HAP-1 (cell line): ENCODE measurements around the gene ZSCAN5A.
"Not testable (repeated sequence)": the region's sequence is repeated elsewhere in the genome, so short reads cannot be mapped to it uniquely, and the experiment has no call there.

Experiments
- DNase-seq, 2 experiments: peaks; one replicate each; pipeline ENCODE4 v3.0.0-alpha.2; 2016 to 2020; ENCODE audit warnings: low spot score in 2 of 2
- H3K27me3 ChIP-seq: fragments of 250-450 bp; sonication (Bioruptor Pico); 2 replicates; pipeline ENCODE4 v1.5.1; 2020; ENCODE audit warnings: low read depth, mild to moderate bottlenecking, moderate library complexity
- H3K36me3 ChIP-seq: fragments of 250-450 bp; sonication (Bioruptor Pico); replicated peaks from 2 replicates; pipeline ENCODE4 v1.5.1; 2020; ENCODE audit warnings: mild to moderate bottlenecking
- H3K4me1 ChIP-seq: fragments of 250-450 bp; sonication (Bioruptor Pico); 2 replicates; pipeline ENCODE4 v1.5.1; 2020; ENCODE audit warnings: mild to moderate bottlenecking
- H3K4me3 ChIP-seq: fragments of 250-450 bp; sonication (Bioruptor Pico); 2 replicates; pipeline ENCODE4 v1.5.1; 2020; ENCODE audit warnings: mild to moderate bottlenecking, moderate library complexity
- H3K9me3 ChIP-seq: fragments of 250-450 bp; sonication (Bioruptor Pico); 2 replicates; pipeline ENCODE4 v1.5.1; 2020; ENCODE audit warnings: mild to moderate bottlenecking, moderate library complexity
- in situ Hi-C: fragments of 300-500 bp; cut with MboI; formaldehyde crosslinking; loops from 3 replicates; pipeline ENCODE4 v1.14.3; 2020; ENCODE audit warnings: low sequenced_read_pairs, inconsistent platforms, mixed read lengths

Gene ZSCAN5A

GRCh38 chr19:56193981-56194640, 120.5 kb downstream of the ZSCAN5A start:
- Histone ChIP-seq H3K4me1 (no peaks in the 10 kb centered on the region), H3K36me3 (no peaks in the 10 kb centered on the region), H3K9me3 (no peaks in the 10 kb centered on the region), H3K4me3 (no peak overlapping the region), H3K27me3 (no peaks in the 10 kb centered on the region)
- no peak for DNase-seq
- in situ Hi-C loops, result no loop called here

GRCh38 chr19:56191711-56192110, 122.9 kb downstream of the ZSCAN5A start:
- DNase-seq, result no peak
- H3K27me3 ChIP-seq, result no peaks in the 10 kb centered on the region
- in situ Hi-C loops, result no loop called here
- no peaks in the 10 kb centered on the region for H3K36me3 ChIP-seq
- no peak overlapping the region for H3K4me3 ChIP-seq
- no peaks in the 10 kb centered on the region for H3K9me3 ChIP-seq
- no peaks in the 10 kb centered on the region for H3K4me1 ChIP-seq

DNA sequence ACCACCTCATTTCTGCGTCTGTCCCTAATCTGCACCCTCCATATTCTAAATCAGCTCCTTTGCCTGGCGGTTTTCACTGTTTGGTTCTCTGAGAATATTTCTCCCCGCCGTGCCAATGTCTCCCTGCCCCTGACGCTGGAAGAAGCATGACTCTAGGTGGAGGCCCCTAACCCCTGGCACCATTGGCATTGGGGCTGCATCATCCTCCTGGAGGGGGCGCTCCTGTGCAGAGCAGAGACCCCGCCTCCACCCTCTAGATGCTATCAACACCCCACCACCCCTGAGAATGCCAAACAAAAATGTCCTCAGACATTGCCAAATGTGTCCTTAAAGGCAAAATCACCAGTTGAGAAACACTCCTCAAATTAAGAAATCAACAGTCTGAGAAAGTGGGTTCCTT, 123.5 kb downstream of the ZSCAN5A start:
- in situ Hi-C loops, result no loop called here
- Histone ChIP-seq H3K9me3 (no peaks in the 10 kb centered on the region), H3K4me3 (no peak overlapping the region), H3K36me3 (no peaks in the 10 kb centered on the region), H3K27me3 (no peaks in the 10 kb centered on the region), H3K4me1 (no peaks in the 10 kb centered on the region)
- no peak for DNase-seq

DNA sequence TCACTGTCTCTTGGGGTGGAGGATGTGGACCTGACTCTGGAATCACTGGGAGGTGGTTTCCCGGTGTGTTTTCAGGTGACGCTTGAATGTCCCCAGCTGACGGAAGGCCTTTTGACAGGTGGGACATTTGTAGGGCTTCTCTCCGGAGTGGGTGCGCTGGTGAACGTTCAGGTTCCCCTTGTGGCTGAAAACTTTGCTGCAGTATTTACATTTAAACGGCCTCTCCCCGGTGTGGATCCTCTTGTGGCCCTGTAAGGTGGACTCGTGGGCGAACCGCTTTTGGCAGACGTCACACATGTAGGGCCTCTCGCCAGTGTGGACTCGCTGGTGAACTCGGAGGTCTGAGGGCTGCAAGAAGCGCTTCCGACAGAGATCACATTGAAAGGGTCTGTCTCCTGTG, 124.9 kb downstream of the ZSCAN5A start:
- Histone ChIP-seq H3K4me3 (no peak overlapping the region), H3K4me1 (no peaks in the 10 kb centered on the region), H3K36me3 (no peaks in the 10 kb centered on the region), H3K9me3 (no peaks in the 10 kb centered on the region), H3K27me3 (no peaks in the 10 kb centered on the region)
- DNase-seq, result no peak
- in situ Hi-C loops, result no loop called here

GRCh38 chr19:56177564-56178243, 136.9 kb downstream of the ZSCAN5A start:
- DNase-seq, result no peak
- in situ Hi-C loops, result loop anchor here (10.0 kb wide), 1 partner anchor 103 kb away; no protein-coding TSS in a partner anchor
- H3K36me3 ChIP-seq, result no peaks in the 10 kb centered on the region
- no peaks in the 10 kb centered on the region for H3K9me3 ChIP-seq
- no peak overlapping the region for H3K4me3 ChIP-seq
- no peaks in the 10 kb centered on the region for H3K4me1 ChIP-seq
- H3K27me3 ChIP-seq, result no peaks in the 10 kb centered on the region

DNA sequence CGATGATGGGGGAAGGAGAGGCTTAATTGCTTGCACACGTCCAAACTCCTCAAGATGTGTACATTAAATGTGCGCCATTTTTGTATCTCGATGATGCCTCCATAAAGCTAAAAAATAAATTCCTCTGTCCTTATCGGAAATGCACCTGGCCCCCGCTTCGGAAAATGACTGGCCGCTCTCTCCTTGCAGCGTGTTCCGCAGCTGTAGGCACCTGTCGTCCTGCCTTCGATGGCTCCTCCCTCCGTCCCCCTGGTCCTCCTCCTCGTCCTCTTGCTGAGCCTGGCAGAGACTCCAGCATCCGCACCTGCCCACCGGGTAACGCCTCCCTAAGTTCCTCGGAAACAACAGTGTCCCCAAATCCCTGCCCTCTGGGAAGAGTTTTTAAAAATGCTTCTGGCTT, 137.8 kb downstream of the ZSCAN5A start:
- Histone ChIP-seq H3K4me1 (no peaks in the 10 kb centered on the region), H3K36me3 (no peaks in the 10 kb centered on the region), H3K27me3 (no peaks in the 10 kb centered on the region), H3K9me3 (no peaks in the 10 kb centered on the region), H3K4me3 (no peak overlapping the region)
- DNase-seq, result no peak
- in situ Hi-C loops, result loop anchor here (10.0 kb wide), 1 partner anchor 102 kb away; no protein-coding TSS in a partner anchor

- not testable (repeated sequence) for H3K36me3 ChIP-seq, DNase-seq, H3K4me3 ChIP-seq, H3K27me3 ChIP-seq, H3K4me1 ChIP-seq, H3K9me3 ChIP-seq
- in situ Hi-C loops, result loop anchor here (10.0 kb wide), 1 partner anchor 102 kb away; no protein-coding TSS in a partner anchor
Observed at GRCh38 chr19:56176310-56176709, 138.3 kb downstream of the ZSCAN5A start.

GRCh38 chr19:56175861-56176307, 138.8 kb downstream of the ZSCAN5A start, which contains the start of gene GALP:
Gene GALP, plus strand, starts transcription at chr19:56176008. Its CDS starts 1,101 bp downstream, at chr19:56177109.
- in situ Hi-C loops, result loop anchor here (10.0 kb wide), 1 partner anchor 101 kb away; no protein-coding TSS in a partner anchor
- not testable (repeated sequence) for DNase-seq, H3K9me3 ChIP-seq

GRCh38 chr19:56174550-56174949, 140.1 kb downstream of the ZSCAN5A start:
- in situ Hi-C loops, result loop anchor here (10.0 kb wide), 1 partner anchor 100 kb away; no protein-coding TSS in a partner anchor
- no peaks in the 10 kb centered on the region for H3K4me1 ChIP-seq
- no peaks in the 10 kb centered on the region for H3K9me3 ChIP-seq
- no peaks in the 10 kb centered on the region for H3K36me3 ChIP-seq
- H3K27me3 ChIP-seq, result no peaks in the 10 kb centered on the region
- DNase-seq, result no peak
- no peak overlapping the region for H3K4me3 ChIP-seq

More at GRCh38 chr19:56175861-56176307, 138.8 kb downstream of the ZSCAN5A start, which contains the start of gene GALP:
- not testable (repeated sequence) for H3K36me3 ChIP-seq, H3K4me1 ChIP-seq, H3K27me3 ChIP-seq, H3K4me3 ChIP-seq

DNA sequence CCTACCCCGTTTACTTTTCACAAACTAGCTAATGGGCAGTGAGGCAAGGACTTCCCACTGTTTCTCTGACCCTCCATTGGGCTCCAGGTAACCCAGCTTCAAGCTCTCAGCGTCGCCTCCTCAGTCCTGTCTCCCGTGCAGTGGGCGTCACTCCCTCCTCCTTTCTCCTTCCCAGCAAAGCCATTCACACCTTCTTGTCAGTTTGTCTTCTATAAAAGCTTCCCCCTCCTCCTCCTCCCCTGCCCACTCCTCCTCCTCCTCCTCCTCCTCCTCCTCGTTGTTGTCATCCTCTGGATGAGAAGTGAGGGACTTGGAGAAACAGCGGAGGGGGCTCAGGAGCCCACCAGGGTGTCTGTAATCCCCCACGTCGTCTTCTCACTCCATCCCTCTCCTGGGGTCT, 140.6 kb downstream of the ZSCAN5A start:
- no peaks in the 10 kb centered on the region for H3K4me1 ChIP-seq
- in situ Hi-C loops, result loop anchor here (10.0 kb wide), 1 partner anchor 99 kb away; no protein-coding TSS in a partner anchor
- DNase-seq, result no peak

More for the DNA sequence above, 140.6 kb downstream of the ZSCAN5A start:
- Histone ChIP-seq H3K4me3 (no peak overlapping the region), H3K9me3 (no peaks in the 10 kb centered on the region), H3K27me3 (no peaks in the 10 kb centered on the region), H3K36me3 (no peaks in the 10 kb centered on the region)
